GM10266 (cell line): Measurements from ENCODE around the gene MBD2.
A peak's percentile ranks its signal among the peaks of the same experiment; 100 is the strongest.
"Not testable (repeated sequence)": the region's sequence is repeated elsewhere in the genome, so short reads cannot be mapped to it uniquely, and the experiment has no call there.

ENCODE experiments used
- DNase-seq: peaks from one replicate; pipeline ENCODE4 v3.0.0; 2012; ENCODE audit errors: extremely low spot score
- CTCF ChIP-seq: IDR thresholded peaks from 2 replicates; pipeline ENCODE4 v1.5.1; 2012; ENCODE audit warnings: mild to moderate bottlenecking, low read depth; ENCODE audit not compliant: control insufficient read depth, insufficient read depth; ENCODE audit errors: missing control alignments

Gene MBD2

GRCh38 chr18:54260396-54261072 is 36.1 kb upstream of the MBD2 start:
- peak; percentile 41 for DNase-seq
- no peak for TF ChIP-seq CTCF

DNA sequence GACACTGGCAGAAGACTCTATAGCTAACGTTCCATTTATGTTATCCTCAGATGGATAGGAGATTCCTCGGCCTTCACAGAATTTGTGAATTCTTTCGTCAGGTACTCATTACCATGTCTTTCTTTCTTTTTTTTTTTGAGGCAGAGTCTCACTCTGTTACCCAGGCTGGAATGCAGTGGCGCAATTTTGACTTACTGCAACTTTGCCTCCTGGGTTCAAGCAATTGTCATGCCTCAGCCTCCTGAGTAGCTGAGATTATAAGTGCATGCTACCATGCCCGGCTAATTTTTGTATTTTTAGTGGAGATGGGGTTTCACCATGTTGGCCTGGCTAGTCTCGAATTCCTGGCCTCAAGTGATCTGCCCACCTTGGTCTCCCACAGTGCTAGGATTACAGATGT is 33.3 kb upstream of the MBD2 start:
- not testable (repeated sequence) for DNase-seq

GRCh38 chr18:54257015-54257414 is 32.5 kb upstream of the MBD2 start:
- no peak for TF ChIP-seq CTCF
- DNase-seq = no peak

DNA sequence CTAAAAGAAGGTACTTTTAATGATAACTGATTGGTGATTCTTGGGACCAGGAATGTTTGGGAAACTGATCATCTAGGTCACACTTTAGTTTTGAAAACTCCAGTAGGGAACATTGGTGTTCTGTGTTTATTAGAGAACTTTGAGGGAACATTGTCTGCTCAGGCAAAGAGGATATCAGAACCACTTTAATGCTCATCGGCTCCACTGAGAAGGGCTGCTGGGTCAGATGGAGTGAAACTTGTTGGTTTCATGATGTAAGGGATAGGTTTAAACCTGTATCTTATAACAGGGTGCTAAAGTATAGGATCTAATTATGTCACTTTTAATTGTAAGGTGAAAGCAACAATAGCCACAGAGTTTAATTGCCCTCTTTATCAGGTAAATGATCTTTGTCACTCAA is 30.7 kb upstream of the MBD2 start:
- no peak for TF ChIP-seq CTCF
- DNase-seq = no peak

GRCh38 chr18:54254265-54254758 is 29.8 kb upstream of the MBD2 start:
- DNase-seq = no peak
- TF ChIP-seq CTCF = no peak

GRCh38 chr18:54251606-54252390 is 27.3 kb upstream of the MBD2 start:
- DNase-seq = no peak
- TF ChIP-seq CTCF = no peak

- no peak for TF ChIP-seq CTCF
- DNase-seq = peak; percentile 26
Observed at GRCh38 chr18:54250846-54251261, 26.4 kb upstream of the MBD2 start.
